ENCODE data around the gene JAGN1. TPM values are rescaled to one million over a fixed set of nuclear protein-coding genes. Genes with fewer than 3 reads are reported as not detected.

Gene JAGN1
- total and polyA plus RNA-seq, 7 donors, result 24.7 to 55.1 (median 39.2) TPM

GRCh38 chr3:9930804-9931418, 40.5 kb downstream of the JAGN1 start:
- peaks cover 0 to 37% (median 33%) of the 10 kb centered on the region in 4 donors for H3K4me1 ChIP-seq
- intact Hi-C loops (cut with DNase I), result loop anchor here (5.0 kb wide), 3 partner anchors 96 to 211 kb away; partner anchors contain the start of genes BRK1, FANCD2 and VHL
- no peak overlapping the region for H3K4me3 ChIP-seq
- DNase-seq, result no peak
- H3K9me3 ChIP-seq, result no peaks in the 10 kb centered on the region
- WGBS, 2 donors, result 91 to 97% methylated on average over 4 of the region's 4 CpGs
- H3K27me3 ChIP-seq, result no peaks in the 10 kb centered on the region
- no peak overlapping the region for H3K27ac ChIP-seq
- TF ChIP-seq EP300 (IDR thresholded peaks at IDR 0.05) (no peak), POLR2AphosphoS5 (IDR thresholded peaks at IDR 0.05) (no peak), POLR2A (IDR thresholded peaks at IDR 0.05) (no peak), CTCF (IDR thresholded peaks at IDR 0.05) (no peak)
- H3K36me3 ChIP-seq, result peaks cover 12 to 43% (median 21%) of the 10 kb centered on the region in 4 donors

DNA sequence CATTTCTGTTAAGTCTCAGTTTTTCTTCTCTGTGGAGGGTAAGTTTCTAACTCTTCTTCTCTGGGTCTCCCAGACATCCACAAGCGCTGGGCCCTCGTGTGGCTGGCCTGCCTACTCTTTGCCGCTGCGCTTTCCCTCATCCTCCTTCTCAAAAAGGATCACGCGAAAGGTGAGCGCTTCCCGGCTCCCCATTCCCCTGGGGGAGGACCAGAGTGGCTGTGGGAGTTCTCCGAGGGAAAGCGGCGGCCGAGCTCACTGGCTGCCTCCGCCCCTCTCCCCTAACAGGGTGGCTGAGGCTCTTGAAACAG, 42.1 kb downstream of the JAGN1 start:
- Histone ChIP-seq H3K36me3 (peaks cover 12 to 43% (median 23%) of the 10 kb centered on the region in 4 donors), H3K4me1 (peaks cover 0 to 40% (median 35%) of the 10 kb centered on the region in 4 donors), H3K27ac (peak overlapping the region; percentile 94 to 99 (median 96)), H3K9me3 (no peaks in the 10 kb centered on the region), H3K27me3 (no peaks in the 10 kb centered on the region), H3K4me3 (peak overlapping the region; percentile 57 to 80 (median 62))
- no peak for DNase-seq
- TF ChIP-seq POLR2AphosphoS5 (IDR thresholded peaks at IDR 0.05) (no peak), EP300 (IDR thresholded peaks at IDR 0.05) (no peak), CTCF (IDR thresholded peaks at IDR 0.05) (no peak), POLR2A (IDR thresholded peaks at IDR 0.05) (no peak)
- 3 to 7% methylated on average over 13 of the region's 13 CpGs for WGBS, 2 donors
- intact Hi-C loops (cut with DNase I), result loop anchor here (2.0 to 5.0 kb wide), 4 partner anchors 16 to 210 kb away; partner anchors contain the start of genes BRK1, FANCD2, IL17RC and VHL

GRCh38 chr3:9932843-9933560, 42.6 kb downstream of the JAGN1 start:
- H3K36me3 ChIP-seq, result peaks cover 12 to 47% (median 27%) of the 10 kb centered on the region in 4 donors
- H3K4me1 ChIP-seq, result peaks cover 0 to 40% (median 35%) of the 10 kb centered on the region in 4 donors
- WGBS, 2 donors, result 0 to 1% methylated on average over 77 of the region's 77 CpGs
- no peaks in the 10 kb centered on the region for H3K9me3 ChIP-seq
- intact Hi-C loops (cut with DNase I), result loop anchor here (1.0 to 5.0 kb wide), 6 partner anchors 13 to 209 kb away; partner anchors contain the start of genes BRK1, BRPF1, FANCD2 and IL17RC
- DNase-seq, result peak; percentile 95
- TF ChIP-seq POLR2A (IDR thresholded peaks at IDR 0.05) (no peak), POLR2AphosphoS5 (IDR thresholded peaks at IDR 0.05) (peak in 2 of 4 donors; percentile 29 to 36), CTCF (IDR thresholded peaks at IDR 0.05) (peak; percentile 74 to 84 (median 82)), EP300 (IDR thresholded peaks at IDR 0.05) (no peak)
- peak overlapping the region; percentile 57 to 80 (median 62) for H3K4me3 ChIP-seq
- no peaks in the 10 kb centered on the region for H3K27me3 ChIP-seq
- peak overlapping the region; percentile 94 to 99 (median 96) for H3K27ac ChIP-seq

DNA sequence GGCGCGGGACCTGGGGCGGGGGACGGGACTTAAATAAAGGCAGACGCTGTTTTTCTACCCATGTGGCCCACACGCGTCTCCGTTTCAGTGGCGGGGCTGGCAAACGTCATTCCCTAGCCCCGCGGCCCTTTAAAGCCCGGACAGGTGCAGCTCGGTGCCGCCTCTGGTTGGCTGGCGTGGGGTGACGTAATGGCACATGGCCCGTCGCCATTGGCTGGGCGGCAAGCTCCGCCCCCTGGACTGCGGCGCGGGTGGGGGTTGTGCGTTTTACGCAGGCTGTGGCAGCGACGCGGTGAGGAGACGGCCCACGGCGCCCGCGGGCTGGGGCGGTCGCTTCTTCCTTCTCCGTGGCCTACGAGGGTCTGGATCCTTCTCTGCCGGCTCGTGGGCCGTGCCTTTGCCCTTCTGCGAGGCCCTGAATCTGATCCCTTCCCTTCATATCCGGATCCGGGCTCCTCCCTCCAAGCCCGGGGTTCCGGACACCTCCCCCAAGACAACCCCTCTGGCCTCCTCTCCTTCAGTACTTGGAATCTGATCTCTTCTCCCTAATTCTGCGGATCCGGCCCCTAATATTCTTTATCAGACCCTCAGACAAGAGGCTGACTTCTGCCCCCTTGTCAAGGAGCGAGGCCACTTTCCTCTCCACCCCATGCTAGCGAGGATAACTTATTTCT, 43.3 kb downstream of the JAGN1 start, which contains the start of gene CRELD1:
Gene CRELD1, plus strand, starts transcription at position 274 of the 674 bp plus-strand sequence. CDS start 605 bp downstream, outside the sequence.
- H3K27me3 ChIP-seq, result no peaks in the 10 kb centered on the region
- TF ChIP-seq POLR2AphosphoS5 (IDR thresholded peaks at IDR 0.05) (peak; percentile 95 to 97 (median 95)), CTCF (IDR thresholded peaks at IDR 0.05) (no peak), POLR2A (IDR thresholded peaks at IDR 0.05) (peak; percentile 74 to 86), EP300 (IDR thresholded peaks at IDR 0.05) (no peak)
- H3K27ac ChIP-seq, result peak within 1 kb of the TSS; percentile 94 to 99 (median 96)
- peak; percentile 98 for DNase-seq
- H3K36me3 ChIP-seq, result peaks cover 6 to 47% (median 28%) of the 10 kb centered on the region in 4 donors
- peaks cover 0 to 40% (median 35%) of the 10 kb centered on the region in 4 donors for H3K4me1 ChIP-seq
- 0% methylated on average over 50 of the region's 50 CpGs for WGBS, 2 donors
- intact Hi-C loops (cut with DNase I), result loop anchor here (1.0 to 5.0 kb wide), 6 partner anchors 13 to 209 kb away; partner anchors contain the start of genes BRK1, BRPF1, FANCD2 and IL17RC
- no peaks in the 10 kb centered on the region for H3K9me3 ChIP-seq
- H3K4me3 ChIP-seq, result peak within 1 kb of the TSS; percentile 57 to 80 (median 62)
